ENCODE data around the gene ABCA6. TPM values are rescaled to one million over a fixed set of nuclear protein-coding genes. Genes with fewer than 3 reads are reported as not detected.

Gene ABCA6
- total RNA-seq, 1 donor from 2014 or later, result 4.4 TPM

DNA sequence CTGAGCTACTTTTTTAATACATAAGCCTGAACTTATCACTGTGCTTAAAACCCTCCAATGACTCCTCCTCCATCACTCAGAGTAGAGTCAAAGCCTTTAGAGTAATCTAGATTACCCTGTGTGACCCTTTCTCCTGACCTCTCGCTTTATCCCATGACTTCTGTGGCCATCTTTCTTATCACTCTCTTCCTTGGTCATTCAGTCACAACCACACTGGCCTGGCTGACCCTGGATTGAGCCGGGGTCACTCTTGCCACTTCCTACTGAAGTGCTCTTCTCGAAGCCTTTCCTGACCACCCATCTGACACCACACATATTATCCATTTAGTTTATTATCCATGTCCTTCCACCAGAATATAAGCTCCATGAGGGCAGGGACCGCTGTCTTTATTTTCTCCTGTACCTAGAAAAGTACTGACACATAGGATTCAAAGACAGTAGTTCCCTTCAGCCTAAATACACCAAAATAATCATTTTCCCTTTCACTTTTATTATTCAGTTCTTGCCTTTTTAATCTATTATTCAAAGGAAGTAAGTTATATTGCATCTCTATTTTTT is 53.0 kb downstream of the ABCA6 start:
- peaks cover 12% of the 10 kb centered on the region for H3K4me1 Mint-ChIP-seq
- CTCF ChIA-PET, result no interaction called here

DNA sequence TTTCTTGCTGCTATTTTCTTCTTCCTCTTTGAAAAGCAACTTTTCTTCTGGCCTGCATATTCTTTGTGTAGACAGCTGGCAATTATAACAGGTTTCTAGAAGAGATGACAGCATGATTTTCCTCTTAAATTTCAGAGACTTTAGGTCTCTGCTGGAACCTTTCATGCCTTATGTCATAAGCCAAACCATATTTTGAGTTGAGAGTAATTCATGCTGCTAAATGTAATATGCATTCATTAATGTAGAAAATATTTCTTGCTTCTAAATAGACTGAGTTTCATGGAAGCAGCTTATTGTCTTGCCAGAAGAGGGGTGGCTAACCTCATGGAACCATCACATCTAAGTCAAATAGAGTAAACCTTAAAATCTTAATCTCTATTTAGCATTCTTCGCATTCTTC is 55.1 kb downstream of the ABCA6 start:
- H3K4me3 Mint-ChIP-seq, result no peak overlapping the region
- no peaks in the 10 kb centered on the region for H3K9me3 Mint-ChIP-seq
- ChIA-PET CTCF (no interaction called here), POLR2A (no interaction called here)
- no peak overlapping the region for H3K27ac Mint-ChIP-seq
- no peak for DNase-seq
- no peaks in the 10 kb centered on the region for H3K27me3 Mint-ChIP-seq
- intact Hi-C loops (cut with micrococcal nuclease), result no loop called here
- ATAC-seq (ENCODE audit: low read depth), result no peak
- no peaks in the 10 kb centered on the region for H3K4me1 Mint-ChIP-seq
- H3K36me3 Mint-ChIP-seq (ENCODE audit: low read depth), result no peaks in the 10 kb centered on the region
- TF ChIP-seq CTCF (IDR thresholded peaks at IDR 0.05), result no peak

More for the DNA sequence above, 53.0 kb downstream of the ABCA6 start:
- Mint-ChIP-seq H3K36me3 (ENCODE audit: low read depth) (no peaks in the 10 kb centered on the region), H3K27me3 (no peaks in the 10 kb centered on the region), H3K9me3 (no peaks in the 10 kb centered on the region), H3K4me3 (no peak overlapping the region), H3K27ac (no peak overlapping the region)
- TF ChIP-seq CTCF (IDR thresholded peaks at IDR 0.05), result no peak
- POLR2A ChIA-PET, result no interaction called here
- ATAC-seq (ENCODE audit: low read depth), result no peak
- intact Hi-C loops (cut with micrococcal nuclease), result no loop called here
- no peak for DNase-seq

DNA sequence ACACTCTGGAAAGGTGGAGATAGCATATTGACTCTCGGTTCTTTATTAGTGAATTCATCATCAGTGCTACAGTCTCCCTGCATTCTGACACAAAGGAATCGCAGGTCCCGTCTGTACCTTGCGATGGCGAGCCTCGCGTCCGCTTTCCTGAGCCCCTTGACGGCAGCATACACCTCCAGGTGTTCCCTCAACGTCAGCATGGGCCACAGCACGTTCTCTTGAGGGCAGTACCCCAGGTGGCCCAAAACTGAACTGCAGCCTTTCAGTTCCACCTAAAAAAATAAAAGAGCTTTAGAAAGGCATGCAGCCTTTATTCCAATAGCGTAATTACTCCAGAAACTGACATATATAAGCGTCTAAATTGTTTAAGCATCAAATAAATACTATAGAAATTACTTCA is 56.8 kb downstream of the ABCA6 start:
- intact Hi-C loops (cut with micrococcal nuclease), result no loop called here
- Mint-ChIP-seq H3K9me3 (no peaks in the 10 kb centered on the region), H3K4me1 (no peaks in the 10 kb centered on the region), H3K27me3 (no peaks in the 10 kb centered on the region), H3K4me3 (no peak overlapping the region), H3K27ac (no peak overlapping the region), H3K36me3 (ENCODE audit: low read depth) (no peaks in the 10 kb centered on the region)
- no peak for DNase-seq
- no peak for TF ChIP-seq CTCF (IDR thresholded peaks at IDR 0.05)
- POLR2A ChIA-PET, result interaction anchor here (1.0 kb wide), 1 partner anchor 31 kb away, joined by 4 read pairs; no protein-coding TSS in a partner anchor
- CTCF ChIA-PET, result interaction anchor here (0.9 kb wide), 1 partner anchor 19 kb away, joined by 4 read pairs; no protein-coding TSS in a partner anchor
- peak; percentile 47 for ATAC-seq (ENCODE audit: low read depth)

- DNase-seq (no peak), ATAC-seq (ENCODE audit: low read depth) (no peak)
- Mint-ChIP-seq H3K27me3 (no peaks in the 10 kb centered on the region), H3K4me3 (no peak overlapping the region), H3K36me3 (ENCODE audit: low read depth) (no peaks in the 10 kb centered on the region), H3K27ac (no peak overlapping the region), H3K4me1 (no peaks in the 10 kb centered on the region), H3K9me3 (no peaks in the 10 kb centered on the region)
- ChIA-PET POLR2A (no interaction called here), CTCF (no interaction called here)
- intact Hi-C loops (cut with micrococcal nuclease), result no loop called here
- no peak for TF ChIP-seq CTCF (IDR thresholded peaks at IDR 0.05)
These were observed 59.0 kb downstream of the ABCA6 start for GRCh38 chr17:69082696-69083095.

GRCh38 chr17:69078864-69079263 is 62.8 kb downstream of the ABCA6 start:
- H3K27me3 Mint-ChIP-seq, result no peaks in the 10 kb centered on the region
- POLR2A ChIA-PET, result no interaction called here
- ATAC-seq (ENCODE audit: low read depth) (no peak), DNase-seq (no peak)
- no peaks in the 10 kb centered on the region for H3K36me3 Mint-ChIP-seq (ENCODE audit: low read depth)
- CTCF ChIA-PET, result no interaction called here
- H3K9me3 Mint-ChIP-seq, result peaks cover 15% of the 10 kb centered on the region
- no peaks in the 10 kb centered on the region for H3K4me1 Mint-ChIP-seq
- TF ChIP-seq CTCF (IDR thresholded peaks at IDR 0.05), result no peak
- intact Hi-C loops (cut with micrococcal nuclease), result no loop called here
- H3K27ac Mint-ChIP-seq, result no peak overlapping the region
- H3K4me3 Mint-ChIP-seq, result no peak overlapping the region

Data from activated B cell treated with CpG ODN at 0.5 μM for 24 hours (primary cell).